ENCODE results near the gene TTC21B.

The TTC21B gene

GRCh38 chr2:165840333-165840958 lies 113.1 kb downstream of the TTC21B start:
- no peak for DNase-seq (ENCODE audit: insufficient read length, low spot score)
- FAIRE-seq = no peak

DNA sequence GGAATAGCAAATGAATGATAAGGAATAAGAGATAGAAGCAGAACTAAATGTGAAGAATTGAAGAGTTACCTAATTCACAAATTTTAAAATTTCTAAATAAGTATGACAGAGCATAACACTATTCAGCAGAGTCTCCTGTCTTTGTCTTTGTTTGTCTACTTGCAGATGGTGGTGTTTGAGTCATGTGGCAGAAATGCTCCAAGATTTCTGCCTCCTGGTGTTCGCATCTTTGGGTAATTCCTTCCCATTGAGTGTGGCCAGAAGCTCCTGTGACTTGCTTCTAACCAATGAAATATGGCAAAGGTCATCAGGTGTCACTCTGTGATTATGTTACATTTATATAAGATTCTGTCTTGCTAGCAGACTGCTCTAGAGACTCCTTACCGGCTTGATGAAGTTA lies 114.0 kb downstream of the TTC21B start:
- no peak for FAIRE-seq
- DNase-seq (ENCODE audit: insufficient read length, low spot score) = no peak

- DNase-seq (ENCODE audit: insufficient read length, low spot score) (peak; percentile 10), FAIRE-seq (no peak)
Observed at GRCh38 chr2:165837122-165837521, 116.5 kb downstream of the TTC21B start.

GRCh38 chr2:165835363-165835762 lies 118.2 kb downstream of the TTC21B start:
- DNase-seq (ENCODE audit: insufficient read length, low spot score) (no peak), FAIRE-seq (no peak)

- FAIRE-seq (no peak), DNase-seq (ENCODE audit: insufficient read length, low spot score) (peak; percentile 11)
Observed at GRCh38 chr2:165833156-165833555, 120.4 kb downstream of the TTC21B start.

- DNase-seq (ENCODE audit: insufficient read length, low spot score) (no peak), FAIRE-seq (no peak)
Observed at GRCh38 chr2:165827921-165828276, 125.7 kb downstream of the TTC21B start.

- no peak for FAIRE-seq
- no peak for DNase-seq (ENCODE audit: insufficient read length, low spot score)
Observed at GRCh38 chr2:165827016-165827920, 126.3 kb downstream of the TTC21B start.

DNA sequence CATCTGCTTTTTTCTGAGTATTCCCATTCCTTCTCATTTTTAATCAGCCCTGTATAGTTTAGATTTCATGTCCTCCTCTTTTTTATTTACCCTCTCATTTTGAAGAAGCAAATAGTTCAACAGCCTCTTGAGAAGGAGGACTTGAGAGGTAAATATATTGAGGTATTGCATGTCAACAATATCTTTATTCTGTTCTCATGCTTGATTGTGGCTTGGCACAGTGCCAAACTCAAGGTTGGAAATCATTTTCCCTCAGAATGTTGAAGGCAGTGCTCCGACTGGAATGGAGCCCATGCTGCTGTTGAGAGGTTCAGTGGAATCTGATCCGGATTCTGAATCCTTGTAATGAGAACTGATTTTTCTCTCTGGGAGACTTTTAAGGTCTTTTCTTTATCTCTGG lies 128.5 kb downstream of the TTC21B start:
- FAIRE-seq = no peak
- DNase-seq (ENCODE audit: insufficient read length, low spot score) = no peak
